Vagina (tissue), 2 donors: ENCODE results near the gene SLC40A1.

Experiments
- POLR2A ChIP-seq, 2 donors: fragments of 450-650 bp; IDR thresholded peaks; one replicate each; pipeline ENCODE4 v1.6.1; 2017; ENCODE audit warnings: antibody characterized with exemption in 2 of 2, mild to moderate bottlenecking in 2 of 2, moderate library complexity in 2 of 2
- POLR2AphosphoS5 ChIP-seq, 2 donors: sonication (generic); formaldehyde crosslinking; IDR thresholded peaks; one replicate each; pipeline ENCODE4 v1.9.0; 2017; ENCODE audit warnings: antibody characterized with exemption in 2 of 2, mild to moderate bottlenecking in 2 of 2, low read depth in 1 of 2; ENCODE audit not compliant: insufficient read depth in 1 of 2
- TF ChIP-seq, protein P1 (sequence below), 3 experiments: fragments of 450-650 bp in 2 of 3; fragments of 200-600 bp in 1 of 3; sonication (generic) in 1 of 3; IDR thresholded peaks; one replicate each; pipeline ENCODE4 v1.5.1; 2017 to 2019; ENCODE audit warnings: antibody characterized with exemption in 3 of 3, mild to moderate bottlenecking in 2 of 3, moderate library complexity in 2 of 3

DNA sequence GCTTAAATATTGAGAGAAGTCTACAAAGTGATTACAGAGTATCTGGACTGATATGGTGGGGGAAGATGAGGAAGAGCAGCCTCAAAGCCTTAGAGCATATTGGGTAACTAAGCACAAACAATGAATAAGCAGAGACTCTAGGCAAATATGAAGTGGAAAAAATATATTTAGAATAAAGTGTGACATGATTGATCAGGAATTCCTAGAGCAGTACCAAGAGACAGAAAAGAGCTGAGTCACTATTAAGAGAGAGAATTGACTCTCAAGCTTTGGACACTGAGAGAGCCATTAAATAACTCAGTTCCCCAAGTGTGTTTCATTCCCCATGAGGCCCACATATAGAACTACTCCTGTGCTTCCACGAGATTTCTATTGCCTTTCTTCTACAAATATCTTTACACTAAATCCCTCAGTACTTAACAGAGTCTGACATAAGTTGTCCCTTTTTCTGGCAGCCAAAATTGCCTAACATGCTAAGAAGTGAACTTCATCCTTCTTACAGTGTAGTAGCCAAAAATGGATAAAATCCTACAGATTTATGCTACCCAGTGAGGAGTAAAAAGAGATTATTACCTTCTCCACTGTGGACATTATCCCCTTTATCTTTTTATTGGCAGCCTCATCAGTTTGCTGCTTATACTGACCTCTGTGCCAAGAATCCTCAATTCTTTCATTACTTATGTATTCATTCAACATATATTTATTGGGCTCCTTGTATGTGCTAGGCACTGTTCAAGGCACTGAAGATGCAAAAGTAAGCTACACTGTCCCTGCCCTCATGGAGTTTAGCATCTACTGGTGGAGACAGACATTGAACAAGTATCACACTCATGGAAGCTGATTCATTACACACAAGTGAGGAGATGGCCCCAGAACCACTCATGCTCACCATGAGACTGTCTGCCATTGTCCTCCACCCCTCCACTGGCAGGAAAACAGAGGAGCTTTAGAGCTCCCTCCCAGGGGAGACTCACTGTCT, 45.4 kb downstream of the SLC40A1 start:
- TF ChIP-seq, protein P1, sequence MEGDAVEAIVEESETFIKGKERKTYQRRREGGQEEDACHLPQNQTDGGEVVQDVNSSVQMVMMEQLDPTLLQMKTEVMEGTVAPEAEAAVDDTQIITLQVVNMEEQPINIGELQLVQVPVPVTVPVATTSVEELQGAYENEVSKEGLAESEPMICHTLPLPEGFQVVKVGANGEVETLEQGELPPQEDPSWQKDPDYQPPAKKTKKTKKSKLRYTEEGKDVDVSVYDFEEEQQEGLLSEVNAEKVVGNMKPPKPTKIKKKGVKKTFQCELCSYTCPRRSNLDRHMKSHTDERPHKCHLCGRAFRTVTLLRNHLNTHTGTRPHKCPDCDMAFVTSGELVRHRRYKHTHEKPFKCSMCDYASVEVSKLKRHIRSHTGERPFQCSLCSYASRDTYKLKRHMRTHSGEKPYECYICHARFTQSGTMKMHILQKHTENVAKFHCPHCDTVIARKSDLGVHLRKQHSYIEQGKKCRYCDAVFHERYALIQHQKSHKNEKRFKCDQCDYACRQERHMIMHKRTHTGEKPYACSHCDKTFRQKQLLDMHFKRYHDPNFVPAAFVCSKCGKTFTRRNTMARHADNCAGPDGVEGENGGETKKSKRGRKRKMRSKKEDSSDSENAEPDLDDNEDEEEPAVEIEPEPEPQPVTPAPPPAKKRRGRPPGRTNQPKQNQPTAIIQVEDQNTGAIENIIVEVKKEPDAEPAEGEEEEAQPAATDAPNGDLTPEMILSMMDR (IDR thresholded peaks at IDR 0.05) = no peak
- TF ChIP-seq POLR2A (IDR thresholded peaks at IDR 0.05) (no peak), POLR2AphosphoS5 (IDR thresholded peaks at IDR 0.05; ENCODE audit: insufficient read depth in 1 of 2, low read depth in 1 of 2) (no peak)
